Transverse colon (tissue), 4 donors: Measurements from ENCODE around the gene MEIOC.

Experiments used
- CTCF ChIP-seq, 5 experiments: fragments of 200-600 bp in 3 of 5; fragments of 450-650 bp in 2 of 5; sonication (generic) in 3 of 5; IDR thresholded peaks; 1 replicate in 2 of 5; 2 replicates in 3 of 5; pipeline ENCODE4 v1.5.1; 2016 to 2017; ENCODE audit warnings: antibody characterized with exemption in 5 of 5, inconsistent platforms in 3 of 5, mild to moderate bottlenecking in 2 of 5, moderate library complexity in 1 of 5
- POLR2A ChIP-seq: fragments of 450-650 bp; IDR thresholded peaks from one replicate; pipeline ENCODE4 v1.6.1; 2016; ENCODE audit warnings: antibody characterized with exemption, mild to moderate bottlenecking, moderate library complexity
- POLR2AphosphoS5 ChIP-seq, 3 donors: sonication (generic); formaldehyde crosslinking; IDR thresholded peaks; one replicate each; pipeline ENCODE4 v1.6.1; 2016; ENCODE audit warnings: antibody characterized with exemption in 3 of 3

GRCh38 chr17:44688200-44688599, 31.9 kb downstream of the MEIOC start:
- TF ChIP-seq POLR2A (no peak), CTCF (IDR thresholded peaks at IDR 0.05) (no peak), POLR2AphosphoS5 (IDR thresholded peaks at IDR 0.05) (no peak)
